ENCODE results near the gene PLEKHG4. TPM values are rescaled to one million over a fixed set of nuclear protein-coding genes. Genes with fewer than 3 reads are reported as not detected.

The PLEKHG4 gene
- total RNA-seq, 2 donors from 2014 or later, result 21.8 to 29.6 TPM

- Histone ChIP-seq H3K27me3 (no peaks in the 10 kb centered on the region), H3K4me3 (no peak overlapping the region), H3K27ac (no peak overlapping the region), H3K4me1 (no peaks in the 10 kb centered on the region), H3K9me3 (no peaks in the 10 kb centered on the region), H3K36me3 (replicated peaks in 1 of 2; ENCODE audit: insufficient read depth in 1 of 2, low read depth in 2 of 2) (no peaks in the 10 kb centered on the region)
- ATAC-seq, result no peak
- TF ChIP-seq, protein P1, sequence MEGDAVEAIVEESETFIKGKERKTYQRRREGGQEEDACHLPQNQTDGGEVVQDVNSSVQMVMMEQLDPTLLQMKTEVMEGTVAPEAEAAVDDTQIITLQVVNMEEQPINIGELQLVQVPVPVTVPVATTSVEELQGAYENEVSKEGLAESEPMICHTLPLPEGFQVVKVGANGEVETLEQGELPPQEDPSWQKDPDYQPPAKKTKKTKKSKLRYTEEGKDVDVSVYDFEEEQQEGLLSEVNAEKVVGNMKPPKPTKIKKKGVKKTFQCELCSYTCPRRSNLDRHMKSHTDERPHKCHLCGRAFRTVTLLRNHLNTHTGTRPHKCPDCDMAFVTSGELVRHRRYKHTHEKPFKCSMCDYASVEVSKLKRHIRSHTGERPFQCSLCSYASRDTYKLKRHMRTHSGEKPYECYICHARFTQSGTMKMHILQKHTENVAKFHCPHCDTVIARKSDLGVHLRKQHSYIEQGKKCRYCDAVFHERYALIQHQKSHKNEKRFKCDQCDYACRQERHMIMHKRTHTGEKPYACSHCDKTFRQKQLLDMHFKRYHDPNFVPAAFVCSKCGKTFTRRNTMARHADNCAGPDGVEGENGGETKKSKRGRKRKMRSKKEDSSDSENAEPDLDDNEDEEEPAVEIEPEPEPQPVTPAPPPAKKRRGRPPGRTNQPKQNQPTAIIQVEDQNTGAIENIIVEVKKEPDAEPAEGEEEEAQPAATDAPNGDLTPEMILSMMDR (IDR thresholded peaks at IDR 0.05), result no peak
- no peak for TF ChIP-seq POLR2A (IDR thresholded peaks at IDR 0.05)
- no peak for DNase-seq
- intact Hi-C loops (cut with DNase I), result no loop called here
- WGBS, 2 donors, result 87 to 92% methylated on average over 12 of the region's 12 CpGs
Observed at GRCh38 chr16:67259705-67260104, 19.6 kb upstream of the PLEKHG4 start.

DNA sequence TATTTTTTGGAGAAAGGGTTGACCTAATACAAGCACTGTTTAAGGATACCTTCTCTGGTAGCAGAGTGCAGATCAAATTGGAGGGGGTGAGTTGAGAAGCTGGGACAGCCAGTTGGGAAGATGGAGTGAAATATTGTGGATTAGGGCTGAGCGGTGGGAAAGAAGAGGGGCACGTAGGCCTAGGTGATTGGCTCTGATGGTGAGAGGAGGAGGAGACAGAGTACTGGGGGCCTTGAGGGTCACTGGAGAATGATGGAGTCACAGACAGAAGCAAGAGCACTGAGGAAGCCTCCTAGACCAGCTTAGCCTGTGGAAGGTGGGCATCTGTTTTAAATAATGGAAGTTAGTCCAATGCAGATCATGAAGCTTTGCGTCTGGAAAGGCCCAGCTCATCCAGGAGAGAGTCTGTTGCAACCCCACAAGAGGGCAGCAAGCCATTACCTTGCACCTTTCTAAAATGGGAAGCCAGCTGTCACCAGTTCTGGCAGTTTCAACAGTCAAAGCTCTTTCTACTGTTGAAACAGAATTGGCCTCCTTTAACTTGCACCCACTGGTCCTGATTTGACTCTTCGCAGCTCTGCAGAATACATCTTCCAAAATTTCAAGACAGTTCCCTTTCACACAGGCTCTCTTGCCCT is 18.8 kb upstream of the PLEKHG4 start:
- no peaks in the 10 kb centered on the region for H3K27me3 ChIP-seq
- intact Hi-C loops (cut with DNase I), result no loop called here
- 64 to 77% methylated on average over 4 of the region's 4 CpGs for WGBS, 2 donors
- no peaks in the 10 kb centered on the region for H3K9me3 ChIP-seq
- no peak overlapping the region for H3K4me3 ChIP-seq
- no peaks in the 10 kb centered on the region for H3K36me3 ChIP-seq (replicated peaks in 1 of 2; ENCODE audit: insufficient read depth in 1 of 2, low read depth in 2 of 2)
- no peak for TF ChIP-seq POLR2A (IDR thresholded peaks at IDR 0.05)
- TF ChIP-seq, protein P1 (IDR thresholded peaks at IDR 0.05), result peak in 6 of 7 experiments; percentile 8 to 58 (median 48)
- H3K4me1 ChIP-seq, result no peaks in the 10 kb centered on the region
- peak in 3 of 4 donors; percentile 54 to 61 (median 58) for DNase-seq
- ATAC-seq, result peak; percentile 62
- no peak overlapping the region for H3K27ac ChIP-seq

- DNase-seq (no peak), ATAC-seq (no peak)
- no peak overlapping the region for H3K27ac ChIP-seq
- no peak overlapping the region for H3K4me3 ChIP-seq
- no peak for TF ChIP-seq POLR2A (IDR thresholded peaks at IDR 0.05)
- TF ChIP-seq, protein P1 (IDR thresholded peaks at IDR 0.05), result no peak
- intact Hi-C loops (cut with DNase I), result no loop called here
- H3K27me3 ChIP-seq, result no peaks in the 10 kb centered on the region
- H3K9me3 ChIP-seq, result no peaks in the 10 kb centered on the region
- H3K36me3 ChIP-seq (replicated peaks in 1 of 2; ENCODE audit: insufficient read depth in 1 of 2, low read depth in 2 of 2), result no peaks in the 10 kb centered on the region
- no peaks in the 10 kb centered on the region for H3K4me1 ChIP-seq
- WGBS, 2 donors, result 72 to 76% methylated on average over 3 of the region's 3 CpGs
Observed at GRCh38 chr16:67263201-67263600, 16.1 kb upstream of the PLEKHG4 start.

DNA sequence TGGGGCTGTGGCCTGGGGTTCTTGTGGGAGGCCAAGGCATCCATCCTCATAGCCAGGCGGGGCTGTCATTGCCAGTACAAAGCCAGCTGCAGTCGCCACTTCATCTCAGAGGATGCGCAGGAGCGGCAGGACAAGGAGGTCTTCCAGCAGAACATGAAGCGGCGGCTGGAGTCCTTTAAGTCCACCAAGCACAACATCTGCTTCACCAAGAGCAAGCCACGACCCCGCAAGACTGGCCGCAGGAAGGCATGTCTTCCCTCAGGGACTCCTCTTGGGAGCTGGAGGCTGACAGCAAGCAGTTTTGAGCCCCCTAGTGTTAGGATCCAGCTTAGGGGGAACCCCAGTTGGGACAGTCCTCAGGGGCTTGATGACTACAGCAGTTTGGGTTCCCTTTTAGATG is 15.1 kb upstream of the PLEKHG4 start:
- Histone ChIP-seq H3K27ac (no peak overlapping the region), H3K9me3 (no peaks in the 10 kb centered on the region), H3K27me3 (no peaks in the 10 kb centered on the region), H3K36me3 (replicated peaks in 1 of 2; ENCODE audit: insufficient read depth in 1 of 2, low read depth in 2 of 2) (no peaks in the 10 kb centered on the region), H3K4me3 (no peak overlapping the region), H3K4me1 (no peaks in the 10 kb centered on the region)
- WGBS, 2 donors, result 76 to 84% methylated on average over 7 to 9 of the region's 9 CpGs
- DNase-seq (no peak), ATAC-seq (no peak)
- TF ChIP-seq, protein P1 (IDR thresholded peaks at IDR 0.05), result no peak
- TF ChIP-seq POLR2A (IDR thresholded peaks at IDR 0.05), result no peak
- intact Hi-C loops (cut with DNase I), result no loop called here

DNA sequence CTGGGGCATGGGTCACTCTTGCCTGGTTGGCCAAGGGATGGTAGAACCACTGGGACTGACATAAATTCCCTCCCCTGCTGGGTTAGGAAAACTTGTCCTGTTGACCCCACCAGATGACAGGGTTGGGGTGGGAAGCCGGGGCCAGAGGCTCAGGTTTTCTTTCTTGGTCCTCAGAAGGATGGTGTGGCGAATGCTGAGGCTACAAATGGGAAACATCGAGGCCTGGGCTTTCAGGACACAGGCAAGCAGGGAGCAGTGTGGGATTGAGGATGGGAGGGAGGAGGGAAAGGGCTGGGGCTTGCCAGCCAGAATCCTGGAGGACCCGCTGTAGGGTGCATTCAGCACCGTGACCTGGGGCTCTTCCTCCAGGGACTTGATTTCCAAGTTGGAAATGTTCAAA is 14.5 kb upstream of the PLEKHG4 start:
- no peak overlapping the region for H3K4me3 ChIP-seq
- DNase-seq (no peak), ATAC-seq (no peak)
- H3K36me3 ChIP-seq (replicated peaks in 1 of 2; ENCODE audit: insufficient read depth in 1 of 2, low read depth in 2 of 2), result no peaks in the 10 kb centered on the region
- no peak overlapping the region for H3K27ac ChIP-seq
- 82 to 88% methylated on average over 3 to 5 of the region's 5 CpGs for WGBS, 2 donors
- H3K9me3 ChIP-seq, result no peaks in the 10 kb centered on the region
- no peaks in the 10 kb centered on the region for H3K4me1 ChIP-seq
- no peaks in the 10 kb centered on the region for H3K27me3 ChIP-seq
- intact Hi-C loops (cut with DNase I), result no loop called here
- TF ChIP-seq, protein P1 (IDR thresholded peaks at IDR 0.05), result no peak
- no peak for TF ChIP-seq POLR2A (IDR thresholded peaks at IDR 0.05)
